Heart left ventricle (tissue), 13 donors: ENCODE measurements around the gene SYNGAP1.

ENCODE experiments used
- CTCF ChIP-seq, 12 donors: fragments of 200-600 bp; sonication (generic) in 4 of 12; IDR thresholded peaks; one replicate each; pipeline versions ENCODE4 v1.5.0 to v1.8.0; 2018 to 2022; ENCODE audit warnings: antibody characterized with exemption in 12 of 12, mild to moderate bottlenecking in 5 of 12
- POLR2A ChIP-seq, 2 donors: fragments of 450-650 bp; IDR thresholded peaks; one replicate each; pipeline ENCODE4 v1.6.1; 2017; ENCODE audit warnings: antibody characterized with exemption in 2 of 2, mild to moderate bottlenecking in 2 of 2, moderate library complexity in 2 of 2
- donor health status: ischemic (EF 13 %, LVEDD 7.1; RV severe dilation, severe dysfunction).
- donor health status: DM: no; HTN: yes; CAD: no.
- donor health status: DM: no; HTN: no; CAD: no.
- donor health status: ischemic (EF 25% LVEDD 6.9; RV normal size, moderate dysfunction).
- donor health status: ischemic (EF 25% LVEDD 5.7; RV mildly dilated, moderate dysfunction).
- donor health status: ischemic (EF 35%, LVEDD 5.7; RV mildly dilated, moderate dysfunction).
- donor health status: nonischemic (EF 11% LVEDD 7.7; RV severe dilation, severe dysfunction).
- donor health status: DM: yes; HTN: yes; CAD: no.
- donor health status: PGD.
- donor health status: ischemic (EF 29% LVEDD 5.4; RV normal size, mild dysfunction).
- donor health status: nonischemic (EF 23%, LVEDD 6.1; RV moderate dilation, normal function).

GRCh38 chr6:33453393-33454008, 33.6 kb downstream of the SYNGAP1 start:
- TF ChIP-seq CTCF (IDR thresholded peaks at IDR 0.05) (no peak), POLR2A (IDR thresholded peaks at IDR 0.05) (no peak)
